Ovary (tissue), 9 donors: ENCODE data around the gene ACVR2B. TPM values are rescaled to one million over a fixed set of nuclear protein-coding genes. Genes with fewer than 3 reads are reported as not detected.

ENCODE experiments used
- DNase-seq, 5 donors: peaks; one replicate each; pipeline ENCODE4 v3.0.0-alpha.2; 2019 to 2020
- H3K27ac ChIP-seq, 2 donors: fragments of 200-600 bp; one replicate each; pipeline versions ENCODE4 v1.5.1 to v1.8.0; 2019 to 2022
- H3K27me3 ChIP-seq: fragments of 200-600 bp; one replicate; pipeline ENCODE4 v1.8.0; 2022
- H3K36me3 ChIP-seq: fragments of 200-600 bp; sonication (generic); one replicate; pipeline ENCODE4 v1.5.1; 2019
- H3K4me1 ChIP-seq: one replicate; pipeline ENCODE4 v1.8.1; 2013; ENCODE audit warnings: mild to moderate bottlenecking, moderate library complexity; ENCODE audit not compliant: insufficient read depth
- H3K4me3 ChIP-seq: fragments of 200-600 bp; sonication (generic); one replicate; pipeline ENCODE4 v1.5.1; 2017
- H3K9me3 ChIP-seq, 2 donors: fragments of 200-600 bp in 1 of 2; sonication (generic) in 1 of 2; one replicate each; pipeline versions ENCODE4 v1.5.1 to v1.8.1; 2013 to 2019; ENCODE audit warnings: mild to moderate bottlenecking in 1 of 2, moderate library complexity in 1 of 2
- EP300 ChIP-seq: sonication (generic); formaldehyde crosslinking; IDR thresholded peaks from one replicate; pipeline ENCODE4 v1.6.1; 2017; ENCODE audit warnings: antibody characterized with exemption
- POLR2A ChIP-seq: fragments of 450-650 bp; IDR thresholded peaks from one replicate; pipeline ENCODE4 v1.6.1; 2017; ENCODE audit warnings: antibody characterized with exemption, mild to moderate bottlenecking, moderate library complexity
- WGBS, 3 donors: extraction: QIAGEN DNeasy Blood & Tissue Kit in 1 of 3; methylation state at CpG; one replicate each; pipeline versions ENCODE4 v1.1.5 to v1.1.7; 2013 to 2017; 5-methylcytosine and 5-hydroxymethylcytosine counted together
- intact Hi-C, 4 donors: fragments of 100-400 bp; cut with DNase I; formaldehyde crosslinking; loops; one replicate each; pipeline versions ENCODE4 v1.11.0 to v1.15.1; 2022 to 2023
- polyA plus RNA-seq, 2 donors: library from polyadenylated mRNA; stranded (reverse); fragments of 200-250 nt in 1 of 2; fragments of 350-450 nt in 1 of 2; fragmentation: Illumina TruSeq in 1 of 2; extraction: RNeasy Lipid Tissue Mini Kit (QIAGEN cat#74804) in 1 of 2; gene quantifications; one replicate each; pipeline ENCODE4 v1.2.3, GENCODE V29; 2013 to 2014
- total RNA-seq, 7 donors: library from RNA; depleted of rRNA in 2 of 7; stranded (reverse); fragments of >200 nt in 2 of 7; fragmentation: NEBNext Ultra II Directional in 3 of 7; extraction: Animal tissue kit (Norgen Biotek cat#: 25700) in 3 of 7; gene quantifications; one replicate each; pipeline versions ENCODE4 v1.1.0 to v1.2.4, GENCODE V29; 2016 to 2023
- TF ChIP-seq, protein P1 (sequence below), 3 donors: fragments of 450-650 bp in 2 of 3; fragments of 200-600 bp in 1 of 3; IDR thresholded peaks; one replicate each; pipeline versions ENCODE4 v1.5.1 to v1.8.0; 2016 to 2022; ENCODE audit warnings: antibody characterized with exemption in 3 of 3, mild to moderate bottlenecking in 1 of 3
- donor health status: DM: no; HTN: no; CAD: no; lungs with moderate emphysema.
- donor health status: DM: no; HTN: no; CAD: no.
- donor health status: Bipolar disorder and iron deficiency.
- donor health status: DM: yes; HTN: yes; CAD: no.
- donor health status: DM: no; HTN: no; CAD: no.
- donor health status: DM: yes; HTN: yes; CAD: no.

Gene ACVR2B
- total and polyA plus RNA-seq, 9 donors, result 3.3 to 16.0 (median 10.6) TPM

- H3K4me3 ChIP-seq, result no peak overlapping the region
- H3K4me1 ChIP-seq, result no peaks in the 10 kb centered on the region
- H3K9me3 ChIP-seq, result no peaks in the 10 kb centered on the region
- no peak overlapping the region for H3K27ac ChIP-seq
- no peak for DNase-seq
- 95 to 98% (median 96%) methylated on average over 2 of the region's 2 CpGs for WGBS, 3 donors
- no peaks in the 10 kb centered on the region for H3K36me3 ChIP-seq
- TF ChIP-seq, protein P1, sequence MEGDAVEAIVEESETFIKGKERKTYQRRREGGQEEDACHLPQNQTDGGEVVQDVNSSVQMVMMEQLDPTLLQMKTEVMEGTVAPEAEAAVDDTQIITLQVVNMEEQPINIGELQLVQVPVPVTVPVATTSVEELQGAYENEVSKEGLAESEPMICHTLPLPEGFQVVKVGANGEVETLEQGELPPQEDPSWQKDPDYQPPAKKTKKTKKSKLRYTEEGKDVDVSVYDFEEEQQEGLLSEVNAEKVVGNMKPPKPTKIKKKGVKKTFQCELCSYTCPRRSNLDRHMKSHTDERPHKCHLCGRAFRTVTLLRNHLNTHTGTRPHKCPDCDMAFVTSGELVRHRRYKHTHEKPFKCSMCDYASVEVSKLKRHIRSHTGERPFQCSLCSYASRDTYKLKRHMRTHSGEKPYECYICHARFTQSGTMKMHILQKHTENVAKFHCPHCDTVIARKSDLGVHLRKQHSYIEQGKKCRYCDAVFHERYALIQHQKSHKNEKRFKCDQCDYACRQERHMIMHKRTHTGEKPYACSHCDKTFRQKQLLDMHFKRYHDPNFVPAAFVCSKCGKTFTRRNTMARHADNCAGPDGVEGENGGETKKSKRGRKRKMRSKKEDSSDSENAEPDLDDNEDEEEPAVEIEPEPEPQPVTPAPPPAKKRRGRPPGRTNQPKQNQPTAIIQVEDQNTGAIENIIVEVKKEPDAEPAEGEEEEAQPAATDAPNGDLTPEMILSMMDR (IDR thresholded peaks at IDR 0.05), result no peak
- TF ChIP-seq POLR2A (no peak), EP300 (no peak)
- no peaks in the 10 kb centered on the region for H3K27me3 ChIP-seq
- intact Hi-C loops, result no loop called here
These were observed 35.3 kb downstream of the ACVR2B start for GRCh38 chr3:38488949-38489348.

GRCh38 chr3:38489766-38490165 is 36.1 kb downstream of the ACVR2B start:
- Histone ChIP-seq H3K9me3 (no peaks in the 10 kb centered on the region), H3K27ac (no peak overlapping the region), H3K4me1 (no peaks in the 10 kb centered on the region), H3K27me3 (no peaks in the 10 kb centered on the region), H3K4me3 (no peak overlapping the region), H3K36me3 (no peaks in the 10 kb centered on the region)
- intact Hi-C loops, result loop anchor here in 1 of 4 donors (5.0 kb wide), 1 partner anchor 1778 kb away; no protein-coding TSS in a partner anchor
- DNase-seq, result no peak
- TF ChIP-seq POLR2A (no peak), EP300 (no peak)
- TF ChIP-seq, protein P1 (IDR thresholded peaks at IDR 0.05), result no peak
- 93 to 100% (median 98%) methylated on average over 2 of the region's 2 CpGs for WGBS, 3 donors

GRCh38 chr3:38490281-38491030 is 36.8 kb downstream of the ACVR2B start:
- no peaks in the 10 kb centered on the region for H3K9me3 ChIP-seq
- no peak for DNase-seq

DNA sequence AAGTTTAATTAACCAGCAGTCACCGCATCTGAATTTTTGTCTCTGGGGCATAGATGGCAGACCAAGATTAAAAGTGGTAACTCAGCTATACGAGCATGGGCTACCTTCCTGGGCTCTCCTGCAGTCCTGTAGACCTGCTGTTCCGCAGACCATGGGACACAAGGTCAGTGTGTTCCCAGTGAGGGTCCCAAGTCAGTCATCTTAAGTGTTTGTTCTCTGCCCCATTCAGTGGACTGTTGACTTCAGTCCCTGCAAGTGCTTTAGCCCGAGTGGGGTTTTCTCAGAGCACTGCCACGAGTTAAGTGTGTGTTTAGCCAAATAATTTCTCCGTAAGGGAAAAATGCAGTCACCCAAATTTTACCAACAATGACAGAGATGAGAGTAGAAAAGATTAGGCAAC is 37.5 kb downstream of the ACVR2B start:
- no peaks in the 10 kb centered on the region for H3K9me3 ChIP-seq
- no peak overlapping the region for H3K4me3 ChIP-seq
- no peak for DNase-seq
- H3K4me1 ChIP-seq, result no peaks in the 10 kb centered on the region
- H3K27me3 ChIP-seq, result no peaks in the 10 kb centered on the region
- H3K27ac ChIP-seq, result no peak overlapping the region
- 89 to 93% (median 90%) methylated on average over 6 of the region's 6 CpGs for WGBS, 3 donors
- intact Hi-C loops, result loop anchor here in 1 of 4 donors (5.0 kb wide), 1 partner anchor 1776 kb away; no protein-coding TSS in a partner anchor
- H3K36me3 ChIP-seq, result no peaks in the 10 kb centered on the region
- TF ChIP-seq EP300 (no peak), POLR2A (no peak)

More at GRCh38 chr3:38490281-38491030, 36.8 kb downstream of the ACVR2B start:
- H3K36me3 ChIP-seq, result no peaks in the 10 kb centered on the region
- TF ChIP-seq, protein P1 (IDR thresholded peaks at IDR 0.05), result no peak
- TF ChIP-seq POLR2A (no peak), EP300 (no peak)
- H3K4me3 ChIP-seq, result no peak overlapping the region
- no peaks in the 10 kb centered on the region for H3K27me3 ChIP-seq
- intact Hi-C loops, result loop anchor here in 1 of 4 donors (5.0 kb wide), 1 partner anchor 1777 kb away; no protein-coding TSS in a partner anchor
- H3K4me1 ChIP-seq, result no peaks in the 10 kb centered on the region
- H3K27ac ChIP-seq, result no peak overlapping the region
- 79 to 86% (median 79%) methylated on average over 11 of the region's 11 CpGs for WGBS, 3 donors

DNA sequence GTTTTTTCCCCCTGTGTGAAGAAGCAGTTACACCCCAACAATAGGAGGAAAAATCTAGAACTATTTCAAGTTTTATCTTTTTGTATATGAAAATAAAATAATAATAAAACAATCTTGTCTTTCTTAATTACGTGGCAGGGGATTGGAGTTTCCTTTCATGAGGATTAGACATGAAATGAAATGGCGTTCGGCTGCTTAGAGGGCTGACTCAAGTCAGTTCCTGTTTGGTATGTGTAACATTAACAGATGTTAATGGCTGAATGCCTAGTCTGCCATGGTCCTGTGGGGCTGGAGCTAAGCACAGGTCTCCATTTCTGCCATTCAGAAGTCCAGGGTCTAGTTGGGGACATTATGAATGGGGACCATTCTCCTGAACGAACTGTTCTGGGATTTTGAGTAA is 39.3 kb downstream of the ACVR2B start:
- DNase-seq, result no peak
- TF ChIP-seq, protein P1 (IDR thresholded peaks at IDR 0.05), result no peak
- TF ChIP-seq EP300 (no peak), POLR2A (no peak)
- WGBS, 3 donors, result 54 to 70% (median 60%) methylated on average over 4 of the region's 4 CpGs
- no peaks in the 10 kb centered on the region for H3K27me3 ChIP-seq
- no peak overlapping the region for H3K4me3 ChIP-seq
- no peaks in the 10 kb centered on the region for H3K36me3 ChIP-seq
- H3K27ac ChIP-seq, result no peak overlapping the region
- intact Hi-C loops, result loop anchor here in 1 of 4 donors (5.0 kb wide), 1 partner anchor 1774 kb away; no protein-coding TSS in a partner anchor
- H3K9me3 ChIP-seq, result no peaks in the 10 kb centered on the region
- H3K4me1 ChIP-seq, result no peaks in the 10 kb centered on the region
